Activated naive CD4-positive, alpha-beta T cell treated with anti-CD3 and anti-CD28 coated beads, Interleukin-2, amount 50 U/mL, for 24 hours (primary cell): Measurements from ENCODE around the gene PNPLA5.

ENCODE experiments used
- H3K27ac Mint-ChIP-seq: one replicate; pipeline ENCODE4 v1.8.0; 2021; ENCODE audit warnings: mild to moderate bottlenecking, mixed read lengths
- H3K27me3 Mint-ChIP-seq: one replicate; pipeline ENCODE4 v1.8.0; 2021; ENCODE audit warnings: mixed read lengths
- H3K36me3 Mint-ChIP-seq: one replicate; pipeline ENCODE4 v1.8.0; 2021; ENCODE audit warnings: mixed read lengths
- H3K4me1 Mint-ChIP-seq: one replicate; pipeline ENCODE4 v1.8.0; 2021; ENCODE audit warnings: mixed read lengths
- H3K4me3 Mint-ChIP-seq: one replicate; pipeline ENCODE4 v1.8.0; 2021; ENCODE audit warnings: mild to moderate bottlenecking, mixed read lengths
- H3K9me3 Mint-ChIP-seq: one replicate; pipeline ENCODE4 v1.8.0; 2021; ENCODE audit warnings: mixed read lengths

The PNPLA5 gene

GRCh38 chr22:43831561-43832392 is 60.0 kb downstream of the PNPLA5 start:
- Mint-ChIP-seq H3K27ac (no peak overlapping the region), H3K4me3 (no peak overlapping the region), H3K27me3 (peaks cover 6% of the 10 kb centered on the region), H3K36me3 (no peaks in the 10 kb centered on the region), H3K4me1 (no peaks in the 10 kb centered on the region), H3K9me3 (no peaks in the 10 kb centered on the region)

- H3K4me3 Mint-ChIP-seq: no peak overlapping the region
- H3K4me1 Mint-ChIP-seq: no peaks in the 10 kb centered on the region
- H3K27ac Mint-ChIP-seq: no peak overlapping the region
- H3K27me3 Mint-ChIP-seq: peaks cover 6% of the 10 kb centered on the region
- H3K9me3 Mint-ChIP-seq: no peaks in the 10 kb centered on the region
- no peaks in the 10 kb centered on the region for H3K36me3 Mint-ChIP-seq
Observed at GRCh38 chr22:43830931-43831560, 60.8 kb downstream of the PNPLA5 start.

- Mint-ChIP-seq H3K9me3 (no peaks in the 10 kb centered on the region), H3K4me3 (no peak overlapping the region), H3K27me3 (peaks cover 1% of the 10 kb centered on the region), H3K27ac (no peak overlapping the region), H3K36me3 (no peaks in the 10 kb centered on the region), H3K4me1 (no peaks in the 10 kb centered on the region)
Observed at GRCh38 chr22:43829904-43830851, 61.6 kb downstream of the PNPLA5 start.
